IMR-90 (cell line): ENCODE measurements around the gene CREG2.

ENCODE experiments used
- FOS ChIP-seq: fragments of 150-350 bp; IDR thresholded peaks from 2 replicates; pipeline ENCODE4 v1.6.1; 2016; ENCODE audit warnings: low read depth, low read length
- POLR2A ChIP-seq: IDR thresholded peaks from 2 replicates; pipeline ENCODE4 v1.6.1; 2012; ENCODE audit warnings: mild to moderate bottlenecking, low read depth, low read length
- SMC3 ChIP-seq: fragments of 150-350 bp; IDR thresholded peaks from 2 replicates; pipeline ENCODE4 v1.6.1; 2016; ENCODE audit warnings: low read depth, mild to moderate bottlenecking, antibody characterized with exemption, low read length, moderate library complexity
- TF ChIP-seq, protein P1 (sequence below): conservative IDR thresholded peaks from 2 replicates; pipeline ENCODE4 v1.5.1; 2012; ENCODE audit warnings: mild to moderate bottlenecking, low read depth, low read length, improper control_type of control experiment

DNA sequence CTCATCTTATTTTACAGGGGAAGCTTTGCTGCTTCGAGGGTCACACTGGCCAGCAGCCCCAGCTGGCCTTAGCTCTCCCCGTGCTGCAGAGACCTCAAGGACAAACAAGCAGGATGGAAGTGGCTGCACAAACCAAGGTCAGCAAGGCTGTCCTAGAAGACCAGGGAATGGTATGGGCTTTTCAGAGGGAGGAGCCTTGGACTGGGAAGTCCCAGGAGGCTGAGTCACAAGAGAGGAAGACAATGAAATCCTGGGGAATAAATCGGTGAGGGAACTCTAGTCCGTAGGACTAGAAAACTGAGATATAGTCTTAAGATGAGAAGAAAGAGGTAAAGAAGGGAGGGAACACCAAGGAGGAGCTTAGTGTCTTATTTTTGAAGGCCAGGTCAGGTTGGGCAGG, 15.7 kb downstream of the CREG2 start:
- no peak for TF ChIP-seq POLR2A
- TF ChIP-seq, protein P1, sequence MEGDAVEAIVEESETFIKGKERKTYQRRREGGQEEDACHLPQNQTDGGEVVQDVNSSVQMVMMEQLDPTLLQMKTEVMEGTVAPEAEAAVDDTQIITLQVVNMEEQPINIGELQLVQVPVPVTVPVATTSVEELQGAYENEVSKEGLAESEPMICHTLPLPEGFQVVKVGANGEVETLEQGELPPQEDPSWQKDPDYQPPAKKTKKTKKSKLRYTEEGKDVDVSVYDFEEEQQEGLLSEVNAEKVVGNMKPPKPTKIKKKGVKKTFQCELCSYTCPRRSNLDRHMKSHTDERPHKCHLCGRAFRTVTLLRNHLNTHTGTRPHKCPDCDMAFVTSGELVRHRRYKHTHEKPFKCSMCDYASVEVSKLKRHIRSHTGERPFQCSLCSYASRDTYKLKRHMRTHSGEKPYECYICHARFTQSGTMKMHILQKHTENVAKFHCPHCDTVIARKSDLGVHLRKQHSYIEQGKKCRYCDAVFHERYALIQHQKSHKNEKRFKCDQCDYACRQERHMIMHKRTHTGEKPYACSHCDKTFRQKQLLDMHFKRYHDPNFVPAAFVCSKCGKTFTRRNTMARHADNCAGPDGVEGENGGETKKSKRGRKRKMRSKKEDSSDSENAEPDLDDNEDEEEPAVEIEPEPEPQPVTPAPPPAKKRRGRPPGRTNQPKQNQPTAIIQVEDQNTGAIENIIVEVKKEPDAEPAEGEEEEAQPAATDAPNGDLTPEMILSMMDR: no peak
- no peak for TF ChIP-seq FOS
- TF ChIP-seq SMC3: no peak
